GM21447 (cell line): ENCODE measurements around the gene RAB20.

Experiments used
- ATAC-seq: cut with Tn5 transposase; IDR thresholded peaks from one replicate; pipeline ENCODE4 v1.9.1; 2021; ENCODE audit not compliant: unreplicated experiment

Gene RAB20

DNA sequence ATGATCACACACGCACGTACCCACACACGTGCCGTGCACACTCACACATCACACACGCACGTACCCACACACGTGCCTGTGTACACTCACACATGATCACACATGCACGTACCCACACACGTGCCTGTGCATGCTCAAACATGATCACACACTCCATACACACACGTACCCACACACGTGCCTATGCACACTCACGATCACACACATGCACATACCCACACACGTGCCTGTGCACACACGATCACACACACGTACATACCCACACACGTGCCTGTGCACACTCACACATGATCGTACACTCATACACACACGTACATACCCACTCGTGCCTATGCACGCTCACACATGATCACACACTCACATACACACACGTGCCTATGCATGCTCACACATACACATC is 86.8 kb downstream of the RAB20 start:
- no peak for ATAC-seq
